GM18951 (cell line): ENCODE results near the gene GPR61.

Source experiments
- POLR2A ChIP-seq: IDR thresholded peaks from 4 replicates; pipeline ENCODE4 v1.6.1; 2011; ENCODE audit warnings: mild to moderate bottlenecking; ENCODE audit not compliant: insufficient read length, insufficient read depth; ENCODE audit errors: extremely low read depth
- in situ Hi-C: fragments of 300-500 bp; cut with MboI; formaldehyde crosslinking; loops from one replicate; pipeline ENCODE4 v1.12.0; 2022; ENCODE audit warnings: low sequenced_read_pairs, mixed read lengths, inconsistent platforms; ENCODE audit not compliant: unreplicated experiment

GPR61 gene

DNA sequence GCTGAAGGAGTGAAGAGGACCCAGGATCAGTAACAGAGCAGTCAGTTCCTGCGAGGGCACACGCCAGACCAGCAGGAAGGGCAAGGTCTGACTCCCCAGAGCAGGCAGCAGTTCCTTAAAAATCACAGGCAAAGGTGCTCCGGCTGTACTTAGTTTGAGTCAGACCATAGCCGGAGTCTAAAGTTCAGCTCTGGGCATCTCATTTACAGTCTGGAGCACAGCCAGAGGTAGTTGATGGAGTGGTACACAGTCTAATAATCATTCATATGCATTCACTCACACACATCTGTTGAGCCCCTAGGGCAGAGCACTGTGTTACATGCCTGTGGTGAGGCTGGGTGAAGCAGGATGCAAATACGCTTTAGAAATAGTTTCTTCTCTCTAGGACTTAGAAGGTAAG, 22.8 kb upstream of the GPR61 start:
- no peak for TF ChIP-seq POLR2A
- in situ Hi-C loops, result no loop called here

- no peak for TF ChIP-seq POLR2A
- in situ Hi-C loops, result no loop called here
Measured at GRCh38 chr1:109517337-109517736, 22.3 kb upstream of the GPR61 start.

- in situ Hi-C loops, result no loop called here
- no peak for TF ChIP-seq POLR2A
Measured at GRCh38 chr1:109521002-109521951, 18.4 kb upstream of the GPR61 start.

- no peak for TF ChIP-seq POLR2A
- in situ Hi-C loops, result no loop called here
Measured at GRCh38 chr1:109522026-109522425, 17.6 kb upstream of the GPR61 start.

DNA sequence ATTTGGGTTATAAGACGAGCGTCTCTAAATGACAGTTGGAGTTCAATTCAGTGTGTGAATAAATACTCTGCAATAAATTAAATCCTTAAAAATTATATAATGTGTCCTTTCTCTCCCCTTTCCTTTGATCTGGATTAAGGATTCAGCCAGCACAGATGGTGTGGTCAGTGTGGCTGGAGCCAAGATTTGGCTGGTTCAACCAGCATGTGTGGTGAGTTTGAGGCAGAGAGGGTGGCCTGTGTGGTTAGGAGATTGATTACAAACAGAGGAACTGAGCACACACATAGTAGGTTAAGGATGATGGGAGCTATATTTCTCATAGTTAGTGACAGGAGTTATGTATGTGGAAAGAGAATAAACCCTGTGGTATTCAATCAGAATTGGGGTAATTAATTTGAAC, 16.0 kb upstream of the GPR61 start:
- no peak for TF ChIP-seq POLR2A
- in situ Hi-C loops, result no loop called here

- in situ Hi-C loops, result no loop called here
- TF ChIP-seq POLR2A, result no peak
Measured at GRCh38 chr1:109527098-109527811, 12.4 kb upstream of the GPR61 start.

DNA sequence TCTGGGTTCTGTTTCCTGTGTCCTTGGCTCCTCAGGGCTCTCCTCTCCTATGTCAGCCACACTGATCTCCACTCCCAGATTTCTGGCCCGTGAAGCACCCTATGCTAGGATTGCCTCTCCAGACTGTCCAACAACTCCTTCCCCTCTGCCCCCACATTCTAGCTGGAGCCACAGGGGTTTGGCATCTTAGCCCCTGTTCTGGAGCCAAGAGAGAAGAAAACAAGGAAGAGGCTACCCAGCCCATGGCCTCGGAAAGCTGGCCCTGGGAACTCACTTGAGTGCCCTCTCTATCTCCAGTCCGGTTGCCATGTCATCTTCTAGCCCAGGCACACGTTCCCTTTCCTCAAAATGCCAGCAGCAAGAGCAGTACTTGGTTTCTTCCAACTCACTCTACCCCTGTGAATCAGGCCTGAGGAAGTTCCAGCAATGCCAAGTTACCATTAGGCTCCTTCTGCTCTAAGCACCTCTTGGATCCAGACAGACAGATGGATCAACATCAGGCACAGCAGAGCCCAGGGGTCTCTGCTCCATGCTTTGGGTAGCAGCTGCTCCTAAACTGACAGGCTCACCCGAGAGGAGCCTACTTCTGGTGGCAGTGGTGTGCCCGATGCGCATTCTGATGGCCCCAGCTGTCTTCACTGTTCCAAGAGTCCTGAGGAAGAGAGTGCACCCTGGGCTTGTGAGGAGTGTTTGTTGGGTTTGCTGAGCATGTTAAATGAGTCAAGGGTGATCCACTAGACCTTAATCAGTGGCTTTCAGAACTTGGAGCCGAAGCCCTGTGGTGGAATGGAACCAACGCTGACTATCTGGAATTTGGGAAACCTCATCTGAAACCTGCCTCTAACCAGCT, 11.6 kb upstream of the GPR61 start:
- TF ChIP-seq POLR2A, result no peak
- in situ Hi-C loops, result no loop called here

DNA sequence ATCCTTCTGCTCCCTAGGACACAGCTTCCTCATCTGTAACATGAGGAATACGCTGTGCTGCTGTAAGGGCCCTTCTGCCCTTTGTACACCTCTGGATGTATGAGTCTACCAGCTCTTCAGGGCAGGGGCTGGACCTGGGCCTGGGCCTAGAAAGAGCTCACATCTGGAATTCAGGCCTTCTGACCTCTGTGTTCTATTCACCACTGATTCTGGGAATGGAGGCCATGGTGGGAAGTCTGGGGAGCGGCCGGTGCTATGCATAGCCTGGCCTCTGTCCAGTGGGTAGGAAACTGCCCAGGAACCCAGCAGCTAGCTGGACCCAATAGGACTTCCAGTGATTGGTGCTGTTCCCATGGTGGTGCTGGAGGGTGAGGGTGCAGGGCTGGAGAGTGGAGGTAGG, 11.0 kb upstream of the GPR61 start:
- in situ Hi-C loops, result no loop called here
- TF ChIP-seq POLR2A, result no peak

GRCh38 chr1:109529881-109530456, 9.7 kb upstream of the GPR61 start:
- no peak for TF ChIP-seq POLR2A
- in situ Hi-C loops, result loop anchor here (5.0 to 10.0 kb wide), 2 partner anchors 33 to 265 kb away; no protein-coding TSS in a partner anchor

- in situ Hi-C loops, result loop anchor here (5.0 to 10.0 kb wide), 2 partner anchors 33 to 266 kb away; no protein-coding TSS in a partner anchor
- TF ChIP-seq POLR2A, result no peak
Measured at GRCh38 chr1:109530457-109531087, 9.1 kb upstream of the GPR61 start.

DNA sequence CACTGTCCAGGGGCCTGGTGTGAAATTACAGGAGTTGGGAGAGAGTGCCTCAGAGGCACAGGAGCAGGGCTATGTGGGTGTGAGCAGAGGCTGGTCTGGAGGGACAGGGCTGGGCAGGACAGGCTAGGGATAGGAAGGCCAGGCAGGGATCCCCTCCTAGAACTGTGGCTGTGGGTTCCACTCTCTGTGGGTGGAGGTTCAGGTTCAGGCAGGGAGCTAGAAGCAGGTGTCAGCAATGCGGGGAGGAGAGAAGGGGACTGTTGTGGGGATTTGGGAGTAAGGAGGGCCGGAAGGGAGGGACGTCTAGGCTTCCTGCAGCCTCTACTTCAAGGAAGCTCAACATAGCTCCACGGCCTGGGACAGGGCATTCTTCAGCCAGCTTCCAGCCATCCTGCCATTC, 8.3 kb upstream of the GPR61 start:
- in situ Hi-C loops, result loop anchor here (5.0 to 10.0 kb wide), 2 partner anchors 34 to 267 kb away; no protein-coding TSS in a partner anchor

DNA sequence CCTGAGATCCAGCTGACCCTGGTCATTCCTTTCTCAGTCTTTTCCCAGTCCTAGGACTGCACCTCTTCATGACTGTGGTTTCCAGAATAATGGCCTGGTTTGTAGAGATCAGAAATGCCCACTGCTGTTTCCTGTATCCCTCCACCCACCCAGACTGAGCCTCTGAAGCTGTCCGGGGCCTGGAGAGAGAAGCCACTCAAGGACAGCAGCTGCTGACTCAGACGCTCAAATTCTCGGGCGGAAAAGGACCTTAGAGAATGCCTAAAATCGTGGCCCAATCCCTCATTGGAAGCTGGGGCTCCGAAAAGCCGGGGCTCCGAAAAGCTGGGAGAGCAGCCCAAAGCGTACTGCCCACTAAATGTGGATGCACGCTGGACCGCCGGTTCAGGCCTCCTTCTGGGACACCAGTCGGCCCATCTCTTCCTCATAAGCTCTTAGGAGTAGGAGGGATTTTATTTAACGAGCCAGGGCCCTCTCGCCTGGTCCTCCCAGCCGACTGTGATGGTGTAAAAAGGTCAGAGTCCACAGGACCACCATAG, 7.8 kb upstream of the GPR61 start:
- in situ Hi-C loops, result loop anchor here (5.0 to 10.0 kb wide), 2 partner anchors 35 to 267 kb away; no protein-coding TSS in a partner anchor
- TF ChIP-seq POLR2A, result no peak

More for the DNA sequence above, 8.3 kb upstream of the GPR61 start:
- TF ChIP-seq POLR2A, result no peak
